Ramos (cell line): ENCODE results near the gene SLC9A4.

ENCODE experiments used
- in situ Hi-C: fragments of 300-500 bp; cut with MboI; formaldehyde crosslinking; loops from one replicate; pipeline ENCODE4 v1.14.3; 2022; ENCODE audit warnings: low sequenced_read_pairs; ENCODE audit not compliant: unreplicated experiment

The SLC9A4 gene

DNA sequence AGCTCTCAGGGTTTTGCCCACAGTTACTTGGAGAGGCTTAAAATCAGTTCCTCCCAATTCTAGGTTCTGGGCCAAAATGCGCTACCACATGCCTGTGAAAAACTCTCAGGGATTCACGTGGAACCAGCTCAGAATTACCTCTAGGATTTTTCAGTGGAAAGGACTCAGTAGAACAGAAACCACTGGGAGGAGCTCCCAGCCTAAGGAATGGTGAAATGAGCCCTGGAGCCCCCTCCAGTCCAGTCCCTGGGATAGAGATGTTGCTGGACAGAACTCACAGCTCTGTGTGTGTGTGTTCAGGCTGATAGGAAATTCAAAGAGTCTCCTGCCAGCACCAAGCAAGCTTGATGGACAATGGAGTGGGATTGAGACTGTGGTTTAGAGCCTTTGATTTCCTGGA, 21.1 kb upstream of the SLC9A4 start:
- in situ Hi-C loops = no loop called here

DNA sequence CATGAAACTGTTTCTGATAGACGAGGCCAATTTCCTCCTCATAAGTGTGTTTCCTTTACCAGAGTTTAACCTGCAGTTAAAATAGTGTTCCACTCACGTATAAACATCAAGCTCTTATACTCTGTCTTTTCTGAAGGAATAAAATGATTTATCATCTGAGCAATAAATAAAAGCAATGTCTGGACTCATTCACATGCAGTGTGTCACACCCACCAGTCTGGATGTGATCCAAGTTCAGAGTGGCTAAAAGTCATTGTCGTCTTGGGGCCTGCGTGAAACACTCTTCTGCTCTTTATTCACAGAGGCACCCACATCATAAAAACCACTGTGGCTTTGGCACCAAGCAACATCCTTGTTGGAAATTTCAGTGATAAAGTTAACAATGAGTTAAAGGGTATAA, 19.5 kb upstream of the SLC9A4 start:
- in situ Hi-C loops = no loop called here

DNA sequence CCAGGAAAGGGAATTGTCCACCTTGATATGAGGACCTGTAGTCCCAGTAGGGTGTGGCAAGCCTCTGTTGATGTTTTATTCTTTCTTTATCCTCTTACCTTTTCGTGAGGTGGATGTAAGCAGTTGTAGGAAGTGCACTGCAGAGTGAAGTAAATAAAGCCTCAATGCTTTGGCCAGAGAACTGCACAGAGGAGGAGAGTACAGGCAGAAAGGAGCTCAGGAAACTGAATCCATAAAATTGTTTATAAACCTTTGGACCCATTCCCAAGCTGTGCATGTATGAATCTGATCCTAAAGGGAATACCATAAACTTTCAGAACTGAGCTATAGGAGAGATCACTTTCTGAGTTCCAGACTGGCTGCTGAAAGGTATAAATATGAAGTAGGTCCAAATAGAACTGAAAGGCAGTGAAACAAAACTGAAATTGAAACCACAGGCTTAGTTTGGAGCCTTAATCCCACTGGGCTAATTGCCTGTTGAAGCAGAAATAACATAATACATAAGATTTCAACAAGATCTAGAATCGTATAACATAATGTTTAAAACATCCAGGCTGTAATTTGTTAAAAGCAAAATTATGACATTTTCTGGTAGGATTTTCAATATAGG, 17.9 kb upstream of the SLC9A4 start:
- in situ Hi-C loops = no loop called here

DNA sequence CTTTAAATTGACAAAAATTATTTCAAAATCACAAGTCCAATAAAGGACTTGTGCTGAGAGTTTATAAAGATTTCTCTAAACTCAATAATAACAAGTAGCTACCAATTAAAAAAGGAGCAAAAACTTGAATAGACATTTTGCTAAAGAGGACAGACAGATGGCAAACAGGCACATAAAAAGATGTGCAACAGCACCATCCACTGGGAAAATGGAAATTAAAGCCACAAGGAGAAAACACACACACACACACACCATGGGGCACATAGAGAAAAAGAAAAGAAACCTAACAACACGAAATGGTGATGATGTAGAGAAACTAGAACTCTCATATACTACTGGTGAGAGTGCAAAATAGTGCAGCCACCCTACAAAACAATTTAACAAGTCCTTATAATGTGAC, 12.6 kb upstream of the SLC9A4 start:
- in situ Hi-C loops = no loop called here

DNA sequence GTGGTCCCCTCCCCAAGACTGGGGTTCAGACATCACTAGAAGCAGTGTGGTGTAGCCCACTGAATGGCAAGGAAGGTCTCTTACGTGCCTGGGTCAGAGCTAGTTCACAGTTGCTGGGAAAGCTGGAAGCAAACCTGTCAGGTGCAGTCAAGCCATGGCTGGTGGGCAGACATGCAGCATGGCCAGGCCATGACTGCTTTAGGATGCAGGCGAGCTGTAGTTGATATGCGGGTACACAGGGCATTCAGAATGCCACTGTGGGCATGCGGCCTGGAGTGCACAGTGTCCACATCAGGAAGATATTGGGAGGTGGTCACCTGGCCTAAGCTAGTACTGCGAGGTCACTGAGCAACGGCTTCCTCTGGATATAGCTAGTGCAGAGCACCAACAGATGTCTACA, 11.8 kb upstream of the SLC9A4 start:
- in situ Hi-C loops = no loop called here

DNA sequence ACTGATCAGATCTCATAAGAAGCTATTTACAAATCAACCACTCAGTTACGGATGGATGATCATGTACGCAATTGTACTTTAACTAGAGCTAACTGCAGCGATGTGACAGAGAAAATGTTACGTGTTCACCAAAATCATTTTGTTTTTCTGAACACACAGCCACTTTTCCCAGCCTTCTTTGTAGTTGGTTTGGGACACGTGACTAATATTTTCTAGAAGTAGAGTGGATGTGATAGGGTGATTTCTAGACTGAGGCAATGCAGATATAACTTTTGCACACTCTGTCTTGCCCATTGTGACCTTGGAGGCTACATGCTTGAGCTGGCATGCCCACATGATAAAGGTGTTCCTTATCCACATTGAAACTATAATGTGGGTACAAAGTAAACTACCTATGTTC, 9.9 kb upstream of the SLC9A4 start:
- in situ Hi-C loops = no loop called here

DNA sequence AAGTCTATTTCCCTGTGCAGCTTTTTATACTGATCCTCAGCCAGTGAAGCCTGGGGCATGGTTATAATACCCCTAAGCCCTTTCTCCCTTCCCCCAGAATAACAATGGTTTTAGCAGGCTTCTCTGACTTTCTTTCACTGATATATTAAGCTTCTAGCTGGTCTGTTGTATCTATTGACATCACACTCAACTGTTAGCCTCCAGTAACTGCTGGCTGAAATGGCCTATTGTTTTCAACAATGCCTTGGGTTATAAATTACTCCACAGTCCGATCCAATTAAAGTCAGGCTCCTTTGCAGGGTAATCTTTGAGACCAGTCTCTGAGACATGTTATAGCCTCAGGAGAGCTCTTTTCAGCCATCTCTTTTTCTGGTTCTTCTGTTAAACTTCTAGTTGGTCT, 2.9 kb upstream of the SLC9A4 start:
- in situ Hi-C loops = no loop called here

DNA sequence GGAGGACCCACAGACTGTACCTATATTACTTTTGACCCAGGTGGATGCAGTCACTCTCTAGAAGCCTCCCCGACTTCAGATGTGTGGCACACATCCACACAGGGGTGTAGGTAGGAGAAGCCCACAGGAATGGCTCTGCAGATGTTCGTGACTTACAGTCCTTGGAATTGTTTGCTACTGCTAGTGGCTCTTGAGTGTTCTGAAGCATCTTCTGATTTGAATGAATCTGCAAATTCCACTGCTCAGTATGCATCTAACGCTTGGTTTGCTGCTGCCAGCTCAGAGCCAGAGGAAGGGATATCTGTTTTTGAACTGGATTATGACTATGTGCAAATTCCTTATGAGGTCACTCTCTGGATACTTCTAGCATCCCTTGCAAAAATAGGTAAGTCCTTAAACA, 605 bp downstream of the SLC9A4 start:
- in situ Hi-C loops = no loop called here

DNA sequence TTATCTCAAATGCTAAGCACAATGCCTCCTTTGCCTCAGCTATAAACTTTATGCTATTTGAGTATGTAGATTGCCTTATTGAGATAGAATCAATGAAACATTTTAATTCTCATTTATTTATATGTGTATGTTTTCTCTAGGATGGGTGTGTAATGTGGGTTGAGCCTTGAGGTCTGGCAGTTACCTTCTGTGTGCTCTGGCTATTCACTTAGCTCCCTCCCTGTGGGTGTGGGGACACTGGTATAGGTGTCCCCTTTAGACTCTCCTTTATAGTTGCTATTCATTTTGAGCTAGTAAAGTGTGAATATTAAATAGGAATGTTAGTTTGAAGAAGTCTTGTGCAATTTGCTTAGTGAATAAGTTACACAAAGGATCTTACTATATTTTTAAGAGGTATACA, 1.8 kb downstream of the SLC9A4 start:
- in situ Hi-C loops = no loop called here

DNA sequence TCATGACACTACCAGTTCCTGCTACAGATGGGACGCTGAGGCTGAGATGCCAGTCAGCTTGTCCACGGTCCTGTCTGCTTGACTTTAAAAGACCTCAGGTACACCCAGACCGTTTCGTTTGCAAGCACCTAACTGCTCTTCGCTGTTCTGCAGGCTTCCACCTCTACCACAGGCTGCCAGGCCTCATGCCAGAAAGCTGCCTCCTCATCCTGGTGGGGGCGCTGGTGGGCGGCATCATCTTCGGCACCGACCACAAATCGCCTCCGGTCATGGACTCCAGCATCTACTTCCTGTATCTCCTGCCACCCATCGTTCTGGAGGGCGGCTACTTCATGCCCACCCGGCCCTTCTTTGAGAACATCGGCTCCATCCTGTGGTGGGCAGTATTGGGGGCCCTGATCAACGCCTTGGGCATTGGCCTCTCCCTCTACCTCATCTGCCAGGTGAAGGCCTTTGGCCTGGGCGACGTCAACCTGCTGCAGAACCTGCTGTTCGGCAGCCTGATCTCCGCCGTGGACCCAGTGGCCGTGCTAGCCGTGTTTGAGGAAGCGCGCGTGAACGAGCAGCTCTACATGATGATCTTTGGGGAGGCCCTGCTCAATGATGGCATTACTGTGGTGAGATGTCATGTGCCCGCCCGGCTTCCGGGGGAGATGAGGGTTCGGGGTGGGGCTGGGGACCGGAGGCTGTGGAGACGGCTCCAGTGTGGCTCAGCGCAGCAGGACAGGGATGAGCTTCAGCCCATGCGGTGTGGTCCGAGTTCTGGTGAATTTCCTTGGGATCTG, 5.9 kb downstream of the SLC9A4 start:
- in situ Hi-C loops = no loop called here

DNA sequence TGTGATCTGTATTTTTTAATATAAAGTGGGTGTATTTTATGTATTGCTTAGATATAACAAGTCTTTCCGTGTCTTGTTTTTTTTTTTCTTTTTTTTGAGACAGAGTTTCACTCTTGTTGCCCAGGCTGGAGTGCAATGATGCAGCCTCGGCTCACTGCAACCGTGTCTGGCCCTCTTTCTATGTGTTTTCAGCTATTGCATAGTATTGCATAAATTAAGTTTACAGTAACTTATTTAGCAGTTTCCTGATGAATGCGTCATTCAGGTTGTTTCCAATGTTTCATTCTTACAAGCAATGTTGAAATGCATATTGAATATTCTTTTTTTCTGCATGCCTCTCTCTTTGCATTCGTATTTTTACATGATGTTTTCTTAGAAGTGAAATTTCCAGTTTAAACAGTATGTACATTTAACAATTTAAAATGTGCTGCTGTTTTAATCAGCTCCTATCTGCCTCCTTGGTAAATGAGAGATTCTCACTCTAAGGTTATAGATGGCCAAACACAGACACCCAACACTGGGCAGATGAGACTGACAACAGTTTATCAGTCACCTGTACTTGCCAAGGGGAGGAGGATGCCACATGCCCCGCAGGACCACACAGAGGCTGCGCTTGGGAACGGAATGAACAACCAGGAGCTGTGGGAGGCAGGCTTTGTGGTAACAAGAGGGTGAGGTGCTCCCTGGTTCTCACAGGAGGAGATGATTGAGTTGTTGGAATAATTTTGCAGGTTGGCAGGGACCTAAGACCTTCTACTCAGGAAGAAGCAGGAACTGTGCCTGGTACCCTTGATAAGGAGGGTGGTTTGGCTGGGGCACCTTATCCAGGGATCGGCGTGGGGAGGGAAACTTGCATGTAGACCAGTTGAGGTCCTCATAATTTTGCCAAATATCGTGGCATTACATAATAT, 7.5 kb downstream of the SLC9A4 start:
- in situ Hi-C loops = no loop called here

DNA sequence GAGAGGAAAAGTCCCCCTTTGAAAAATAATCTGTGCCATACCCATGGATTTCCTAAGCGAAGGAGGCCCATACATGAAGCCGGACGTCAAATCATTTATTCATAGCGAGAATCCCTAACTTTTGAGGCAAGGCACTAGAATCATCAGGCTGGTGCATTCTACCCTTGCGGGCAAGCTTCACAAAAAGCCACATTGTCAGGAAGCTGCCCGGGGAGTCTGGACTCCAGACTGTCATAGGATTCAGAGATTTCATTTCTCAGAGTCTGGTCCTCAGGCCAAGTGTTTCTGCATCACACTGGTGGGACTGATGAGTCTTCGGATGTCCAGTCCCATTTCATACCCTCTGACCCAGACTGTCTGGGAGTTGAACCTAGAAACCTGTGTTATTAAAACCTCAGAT, 8.9 kb downstream of the SLC9A4 start:
- in situ Hi-C loops = no loop called here

DNA sequence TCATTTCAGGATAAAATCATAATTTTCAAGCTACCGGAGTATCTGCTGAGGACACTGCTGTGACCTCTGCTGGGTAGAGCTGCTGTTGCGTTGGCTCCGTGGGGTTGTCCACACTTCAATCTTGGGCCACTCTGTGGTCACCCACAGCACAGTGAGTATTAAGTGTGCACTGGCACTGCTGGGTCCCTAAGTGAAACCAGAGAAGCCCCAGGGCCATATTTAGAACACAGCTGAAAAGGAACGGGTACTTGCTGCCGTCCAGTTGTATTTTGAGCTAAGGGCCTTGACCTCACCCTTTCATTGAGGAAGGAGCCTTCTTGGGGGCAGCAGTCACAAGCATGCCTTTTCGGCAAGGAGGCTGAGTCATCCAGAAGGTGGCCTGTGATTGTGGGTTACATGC, 10.1 kb downstream of the SLC9A4 start:
- in situ Hi-C loops = no loop called here

DNA sequence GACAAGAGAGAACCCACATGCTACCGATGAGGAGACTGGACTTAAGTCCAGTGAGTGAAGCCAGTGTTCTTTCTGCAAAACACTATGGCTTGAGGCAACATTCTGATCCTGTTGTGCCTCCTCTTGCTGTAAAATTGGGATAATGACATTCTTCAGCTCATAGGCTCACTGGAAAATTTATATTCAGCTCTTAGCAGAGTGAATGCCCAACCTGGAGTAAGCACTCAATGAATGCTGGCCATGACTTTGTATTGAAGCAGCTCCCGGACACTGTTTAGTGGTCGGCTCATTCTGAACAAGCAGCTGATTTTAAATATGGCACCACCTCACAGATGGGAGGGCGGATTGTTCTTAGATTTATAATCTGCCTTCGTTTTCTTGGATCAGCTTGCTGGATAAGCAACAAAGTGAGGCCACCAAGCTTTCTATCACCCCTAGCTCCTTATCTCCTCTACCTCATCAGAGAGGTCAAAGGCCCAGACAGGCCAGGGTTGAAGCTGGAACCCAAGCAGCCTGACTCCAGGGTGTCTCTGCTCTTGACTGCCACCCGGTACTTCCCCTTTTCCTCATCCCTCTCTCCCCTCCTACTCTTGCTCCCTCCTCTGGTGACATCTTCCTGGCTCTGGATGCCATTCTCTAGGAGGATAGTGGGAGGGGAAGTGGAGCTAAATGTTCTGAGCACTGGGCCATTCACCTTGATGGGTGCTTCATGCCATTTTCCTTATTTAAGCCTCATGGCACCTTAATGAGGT, 11.5 kb downstream of the SLC9A4 start:
- in situ Hi-C loops = no loop called here

DNA sequence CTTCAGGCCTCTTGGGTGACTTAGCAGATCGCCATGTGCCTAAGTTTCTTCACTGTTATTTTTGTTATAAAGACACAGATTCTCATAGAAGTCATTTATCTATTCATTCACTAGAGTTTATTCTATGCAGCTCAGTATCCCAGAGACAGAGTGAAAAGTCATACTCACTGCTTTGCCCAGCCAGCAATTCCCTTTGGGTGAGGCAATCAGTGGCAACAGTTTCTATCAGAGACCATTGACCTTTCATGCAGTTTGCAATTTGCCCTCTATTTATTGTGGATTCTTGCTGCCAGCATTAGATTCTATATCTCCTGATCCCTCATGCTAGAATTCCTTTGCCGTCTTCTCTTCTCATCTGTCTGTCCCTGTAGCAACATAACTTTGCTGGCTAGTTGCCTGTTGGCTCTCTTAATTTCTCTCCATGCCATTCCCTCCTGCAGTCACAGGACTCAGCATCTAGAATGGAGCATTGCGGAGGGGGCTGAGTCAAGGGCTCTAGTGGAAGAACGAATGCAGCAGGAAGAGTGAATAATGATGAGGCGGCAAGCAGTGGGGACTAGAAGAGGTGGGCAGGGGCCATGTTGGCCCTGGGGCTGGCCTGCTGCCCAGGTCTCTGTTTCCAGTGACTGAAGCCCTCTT, 12.2 kb downstream of the SLC9A4 start:
- in situ Hi-C loops = no loop called here

DNA sequence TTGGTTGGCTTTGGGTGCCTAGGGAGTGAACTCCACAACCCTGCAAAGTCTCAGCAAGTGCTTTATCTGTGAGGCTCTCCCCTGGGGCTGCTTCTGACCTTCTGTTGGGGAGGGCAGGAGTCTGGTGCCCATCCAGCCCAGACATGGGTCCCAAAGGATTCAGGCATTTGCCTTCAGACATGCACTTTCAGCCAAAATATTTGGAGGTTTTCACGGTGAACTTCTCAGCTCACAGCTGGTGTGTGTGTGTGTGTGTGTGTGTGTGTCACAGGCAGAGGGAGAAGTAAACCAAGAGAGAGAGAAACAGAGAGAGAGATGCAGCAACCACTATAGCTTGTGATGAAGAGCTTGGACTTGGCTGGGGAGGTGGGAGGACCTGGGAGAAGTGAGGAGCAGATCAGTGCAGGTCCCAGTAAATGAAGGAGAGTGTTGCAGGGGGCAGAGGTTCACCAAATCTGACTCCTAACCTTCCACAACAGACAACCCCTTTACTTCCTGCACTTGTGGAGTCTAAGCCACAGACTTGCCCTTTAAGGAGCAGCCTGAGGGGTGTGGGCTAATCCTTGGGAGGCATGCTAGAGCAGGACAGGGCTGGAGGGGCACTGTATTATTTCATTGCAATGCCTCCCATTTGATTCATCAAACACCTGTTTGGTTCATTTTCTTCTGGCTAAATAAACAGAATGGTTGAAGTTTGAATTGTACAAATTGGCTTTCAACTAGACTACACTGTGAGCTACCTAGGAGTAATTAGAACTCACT, 14.1 kb downstream of the SLC9A4 start:
- in situ Hi-C loops = no loop called here

DNA sequence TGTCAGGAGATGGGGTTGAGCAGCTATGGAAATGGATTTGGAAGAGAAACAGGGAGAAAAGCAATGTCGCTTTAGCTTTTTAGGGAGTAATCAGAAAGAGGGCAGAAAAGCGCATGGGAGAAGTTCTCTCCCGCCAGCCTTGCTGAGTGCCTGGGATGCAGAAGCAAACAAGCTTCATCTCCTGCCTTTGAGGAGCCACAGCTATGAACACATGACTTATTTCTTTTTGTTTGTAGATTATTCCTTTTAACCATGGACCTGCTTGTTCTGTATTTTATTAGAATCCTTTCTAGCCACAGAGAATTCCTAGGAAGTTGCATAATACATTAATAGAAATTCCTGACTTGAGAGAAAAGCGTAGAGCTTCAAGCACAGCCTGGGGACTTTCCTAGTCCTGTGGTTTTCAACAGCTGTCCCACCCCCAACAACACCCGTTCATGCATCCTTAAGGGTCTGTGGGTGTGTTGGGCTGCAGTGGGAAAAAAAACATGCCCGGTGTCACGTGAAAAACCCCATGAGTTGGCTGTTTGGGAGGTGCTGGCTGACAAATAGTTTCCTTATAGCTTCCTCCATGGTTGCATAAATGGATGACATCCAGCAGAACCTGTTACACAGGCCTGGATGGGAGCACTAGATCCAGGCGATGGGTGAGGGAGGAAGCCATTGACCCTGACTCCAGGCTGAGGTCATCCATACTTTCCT, 14.9 kb downstream of the SLC9A4 start:
- in situ Hi-C loops = no loop called here

DNA sequence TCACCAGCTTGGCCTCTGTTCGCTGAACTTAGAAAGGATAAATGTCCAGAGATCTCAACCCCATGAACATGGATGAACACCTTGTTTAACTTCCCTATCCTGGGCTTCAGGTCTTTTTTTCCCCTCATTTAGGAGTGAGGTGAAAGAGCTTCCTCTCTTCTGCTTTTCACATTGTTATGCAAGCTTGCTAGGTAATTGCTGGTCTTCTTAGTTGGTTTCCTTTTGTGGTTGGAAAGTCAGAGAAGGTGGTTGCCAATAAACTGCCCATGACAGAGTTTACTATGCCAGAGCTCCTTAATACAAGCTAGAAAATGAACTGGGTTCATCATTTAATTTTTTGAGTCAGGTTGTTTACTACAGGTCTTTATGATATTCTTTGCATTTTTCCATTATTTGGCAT, 16.6 kb downstream of the SLC9A4 start:
- in situ Hi-C loops = no loop called here

DNA sequence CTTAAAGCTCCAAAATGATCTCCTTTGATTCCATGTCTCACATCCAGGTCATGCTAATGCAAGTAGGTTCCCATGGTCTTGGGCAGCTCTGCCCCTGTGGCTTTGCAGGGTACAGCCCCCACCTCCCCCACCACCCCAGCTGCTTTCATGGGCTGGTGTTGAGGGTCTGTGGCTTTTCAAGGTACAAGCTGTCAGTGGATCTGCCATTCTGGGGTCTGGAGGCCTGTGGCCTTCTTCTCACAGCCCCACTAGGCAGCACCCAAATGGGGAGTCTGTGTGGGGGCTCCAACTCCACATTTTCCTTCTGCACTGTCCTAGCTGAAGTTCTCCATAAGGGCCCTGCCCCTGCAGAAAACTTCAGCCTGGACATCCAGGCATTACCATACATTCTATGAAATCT, 19.0 kb downstream of the SLC9A4 start:
- in situ Hi-C loops = no loop called here
